ENCODE measurements around the gene FXYD2.

Gene FXYD2

GRCh38 chr11:117836077-117836960 is 11.8 kb upstream of the FXYD2 start:
- DNase-seq (ENCODE audit: low spot score) (no peak), FAIRE-seq (no peak)

- FAIRE-seq = no peak
- DNase-seq (ENCODE audit: low spot score) = no peak
Observed at GRCh38 chr11:117835576-117835975, 11.0 kb upstream of the FXYD2 start.

GRCh38 chr11:117834838-117835443 is 10.4 kb upstream of the FXYD2 start:
- DNase-seq (ENCODE audit: low spot score) (no peak), FAIRE-seq (no peak)

GRCh38 chr11:117834068-117834810 is 9.7 kb upstream of the FXYD2 start:
- no peak for FAIRE-seq
- DNase-seq (ENCODE audit: low spot score) = no peak

- FAIRE-seq (no peak), DNase-seq (ENCODE audit: low spot score) (no peak)
Observed at GRCh38 chr11:117833401-117833891, 8.9 kb upstream of the FXYD2 start.

- DNase-seq (ENCODE audit: low spot score) (no peak), FAIRE-seq (no peak)
Observed at GRCh38 chr11:117832511-117832910, 8.0 kb upstream of the FXYD2 start.

- FAIRE-seq (no peak), DNase-seq (ENCODE audit: low spot score) (no peak)
Observed at GRCh38 chr11:117831661-117832415, 7.3 kb upstream of the FXYD2 start.

GRCh38 chr11:117830674-117831351 is 6.3 kb upstream of the FXYD2 start:
- no peak for FAIRE-seq

GRCh38 chr11:117830072-117830471 is 5.5 kb upstream of the FXYD2 start:
- no peak for FAIRE-seq
- DNase-seq (ENCODE audit: low spot score) = no peak

More at GRCh38 chr11:117830674-117831351, 6.3 kb upstream of the FXYD2 start:
- DNase-seq (ENCODE audit: low spot score) = no peak

GRCh38 chr11:117829369-117829725 is 4.8 kb upstream of the FXYD2 start:
- FAIRE-seq (no peak), DNase-seq (ENCODE audit: low spot score) (no peak)

- DNase-seq (ENCODE audit: low spot score) = peak; percentile 85
- peak; percentile 69 for FAIRE-seq
Observed at GRCh38 chr11:117828611-117829368, 4.2 kb upstream of the FXYD2 start.

- FAIRE-seq (no peak), DNase-seq (ENCODE audit: low spot score) (no peak)
Observed at GRCh38 chr11:117827521-117828511, 3.3 kb upstream of the FXYD2 start.

- no peak for FAIRE-seq
- no peak for DNase-seq (ENCODE audit: low spot score)
Observed at GRCh38 chr11:117826832-117827231, 2.3 kb upstream of the FXYD2 start.

GRCh38 chr11:117826190-117826570 is 1.6 kb upstream of the FXYD2 start:
- FAIRE-seq (no peak), DNase-seq (ENCODE audit: low spot score) (no peak)

GRCh38 chr11:117825538-117826189 is 1.1 kb upstream of the FXYD2 start:
- FAIRE-seq = no peak

GRCh38 chr11:117823946-117824420 is 561 bp downstream of the FXYD2 start:
- FAIRE-seq = no peak
- no peak for DNase-seq (ENCODE audit: low spot score)

More at GRCh38 chr11:117825538-117826189, 1.1 kb upstream of the FXYD2 start:
- no peak for DNase-seq (ENCODE audit: low spot score)

GRCh38 chr11:117823294-117823945 is 1.1 kb downstream of the FXYD2 start:
- FAIRE-seq (no peak), DNase-seq (ENCODE audit: low spot score) (no peak)

All from urothelium cell line (cell line).